ENCODE data around the gene ATP5F1E. TPM values are rescaled to one million over a fixed set of nuclear protein-coding genes. Genes with fewer than 3 reads are reported as not detected.

The ATP5F1E gene
- total and polyA plus RNA-seq, 2 of the 4 experiments (the other 2 are of a cell fraction) = 3.8 to 34.5 TPM

DNA sequence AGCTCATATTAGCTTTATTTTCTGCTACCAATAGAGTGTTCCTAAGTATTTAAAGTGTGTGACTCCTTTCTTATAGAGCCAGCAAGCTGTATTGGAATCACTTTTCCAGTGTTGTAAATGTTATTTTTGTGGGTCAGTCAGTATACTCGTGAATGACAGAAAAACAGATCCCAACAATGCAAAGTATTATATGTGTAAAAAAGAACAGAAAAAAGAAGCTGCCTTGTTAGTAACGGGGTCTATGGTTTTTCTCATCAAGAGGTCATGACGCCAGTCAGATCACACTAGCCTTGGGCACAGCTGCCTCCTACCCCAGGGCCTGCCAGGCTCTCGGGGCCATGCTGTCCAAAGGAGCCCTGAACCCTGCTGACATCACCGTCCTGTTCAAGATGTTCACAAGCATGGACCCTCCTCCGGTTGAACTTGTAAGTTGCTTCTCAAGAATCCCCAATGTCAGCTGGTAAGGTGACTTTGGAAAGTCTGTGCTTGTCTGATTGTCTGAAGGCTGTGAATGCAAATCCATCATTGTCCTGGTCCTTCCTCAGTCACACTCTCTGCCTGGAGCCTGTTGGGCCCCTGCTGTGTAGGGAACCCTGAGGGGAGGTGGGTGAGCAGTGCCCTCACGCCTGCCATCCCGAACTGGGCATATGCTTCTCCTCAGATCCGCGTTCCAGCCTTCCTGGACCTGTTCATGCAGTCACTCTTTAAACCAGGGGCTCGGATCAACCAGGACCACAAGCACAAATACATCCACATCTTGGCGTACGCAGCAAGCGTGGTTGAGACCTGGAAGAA, 41.3 kb downstream of the ATP5F1E start:
- Histone ChIP-seq H3K56ac (ENCODE audit: extremely low read depth, insufficient read depth, low read length) (no peak overlapping the region), H2AK5ac (ENCODE audit: low read depth, low read length) (no peak overlapping the region), H2BK5ac (ENCODE audit: low read depth, low read length, poor library complexity, severe bottlenecking) (no peak overlapping the region), H3K14ac (replicated peaks; ENCODE audit: low read depth, low read length) (no peak overlapping the region), H2BK15ac (ENCODE audit: low read depth, low read length) (no peak overlapping the region), H2AFZ (replicated peaks; ENCODE audit: low read length, poor library complexity) (no peak overlapping the region), H4K5ac (ENCODE audit: low read depth, low read length) (no peak overlapping the region), H3K4me1 (ENCODE audit: control insufficient read depth, insufficient read depth, low read length) (peaks cover 6% of the 10 kb centered on the region; the same call in 1 of the 2 replicates), H3K27me3 (ENCODE audit: control insufficient read depth, insufficient read depth, low read length) (no peaks in the 10 kb centered on the region), H3K36me3 (ENCODE audit: control insufficient read depth, insufficient read depth, low read length) (peaks cover 69% of the 10 kb centered on the region), H2BK120ac (ENCODE audit: low read depth, low read length) (no peak overlapping the region), H3K4me2 (ENCODE audit: low read depth, low read length) (no peak overlapping the region), H2BK20ac (ENCODE audit: low read depth, low read length) (no peak overlapping the region), H3K27ac (ENCODE audit: insufficient read depth, low read length) (no peak overlapping the region), H3K18ac (ENCODE audit: low read depth, low read length) (no peak overlapping the region), H3K4me3 (ENCODE audit: insufficient read depth, low read depth, low read length) (no peak overlapping the region), H3K9ac (ENCODE audit: low read depth, low read length) (no peak overlapping the region), H2AK9ac (replicated peaks; ENCODE audit: low read depth, low read length, poor library complexity) (no peak overlapping the region), H4K20me1 (ENCODE audit: insufficient read depth, low read length) (peaks cover 15% of the 10 kb centered on the region), H4K8ac (ENCODE audit: low read depth in 2 of 2, low read length in 2 of 2) (no peak overlapping the region), H3K4ac (ENCODE audit: low read depth, low read length) (no peak overlapping the region), H4K91ac (ENCODE audit: insufficient read depth, low read depth, low read length) (no peak overlapping the region), H3K79me1 (ENCODE audit: low read depth in 1 of 2, low read length in 2 of 2) (peaks cover 25 to 59% of the 10 kb centered on the region in 2 experiments), H3K23ac (ENCODE audit: low read depth, low read length) (no peak overlapping the region), H3K9me3 (ENCODE audit: control insufficient read depth, insufficient read depth, low read length) (no peaks in the 10 kb centered on the region), H3K9me1 (ENCODE audit: insufficient read depth, low read length) (peaks cover 21% of the 10 kb centered on the region)
- no TSS peak for BruUV-seq (replicated peaks)
- TF ChIP-seq, protein P1, sequence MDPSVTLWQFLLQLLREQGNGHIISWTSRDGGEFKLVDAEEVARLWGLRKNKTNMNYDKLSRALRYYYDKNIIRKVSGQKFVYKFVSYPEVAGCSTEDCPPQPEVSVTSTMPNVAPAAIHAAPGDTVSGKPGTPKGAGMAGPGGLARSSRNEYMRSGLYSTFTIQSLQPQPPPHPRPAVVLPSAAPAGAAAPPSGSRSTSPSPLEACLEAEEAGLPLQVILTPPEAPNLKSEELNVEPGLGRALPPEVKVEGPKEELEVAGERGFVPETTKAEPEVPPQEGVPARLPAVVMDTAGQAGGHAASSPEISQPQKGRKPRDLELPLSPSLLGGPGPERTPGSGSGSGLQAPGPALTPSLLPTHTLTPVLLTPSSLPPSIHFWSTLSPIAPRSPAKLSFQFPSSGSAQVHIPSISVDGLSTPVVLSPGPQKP (IDR thresholded peaks at IDR 0.05; ENCODE audit: borderline replicate concordance, low read depth, low read length) = no peak
- no peak for TF ChIP-seq CHD1 (IDR thresholded peaks at IDR 0.05; ENCODE audit: low read depth, low read length)
- no peak for TF ChIP-seq CEBPB (IDR thresholded peaks at IDR 0.05; ENCODE audit: low read depth, low read length)
- TF ChIP-seq BHLHE40 (IDR thresholded peaks at IDR 0.05; ENCODE audit: low read depth, low read length) = no peak
- no peak for TF ChIP-seq NFE2L2 (IDR thresholded peaks at IDR 0.05; ENCODE audit: low read depth, low read length)
- no peak for TF ChIP-seq MXI1 (IDR thresholded peaks at IDR 0.05; ENCODE audit: borderline replicate concordance, low read depth, low read length)
- no peak for TF ChIP-seq MAZ (IDR thresholded peaks at IDR 0.05; ENCODE audit: borderline replicate concordance, low read depth, low read length)
- TF ChIP-seq CTCF (conservative IDR thresholded peaks at IDR 0.05; ENCODE audit: low read depth, low read length) = no peak
- TF ChIP-seq FOS (IDR thresholded peaks at IDR 0.05; ENCODE audit: low read depth, low read length) = no peak
- TF ChIP-seq POLR2A (IDR thresholded peaks at IDR 0.05; ENCODE audit: low read depth, low read length) = no peak
- 93% methylated on average over 3 of the region's 14 CpGs; no CpG with 5 or more reads in 1 of the 2 experiments for WGBS, 2 experiments (ENCODE audit: extremely low coverage in 2 of 2, insufficient read length in 1 of 2)
- dilution Hi-C loops (cut with HindIII; ENCODE audit: low sequenced_read_pairs, unreplicated experiment) = no loop called here
- CTCF ChIA-PET = interaction anchor here (0.6 to 1.3 kb wide), 2 partner anchors 9 to 668 kb away, joined by 3 to 4 read pairs; partner anchors contain the start of gene NELFCD
- ATAC-seq (ENCODE audit: low read depth) (no peak), DNase-seq (no peak)
- in situ Hi-C loops (cut with MboI; ENCODE audit: low sequenced_read_pairs) = no loop called here
- intact Hi-C loops (cut with micrococcal nuclease) = no loop called here
- POLR2A ChIA-PET (ENCODE audit: unreplicated experiment) = no interaction called here
